Stimulated activated CD4-positive, alpha-beta T cell treated with anti-CD3 and anti-CD28 coated beads, Interleukin-12 subunit alpha, Interleukin-12 subunit beta, amount 100 ng/mL, for 4 hours (primary cell): ENCODE measurements around the gene KIF20A.
"Not testable (repeated sequence)": the region's sequence is repeated elsewhere in the genome, so short reads cannot be mapped to it uniquely, and the experiment has no call there.

Experiments used
- DNase-seq: peaks from one replicate; pipeline ENCODE4 v3.0.0-alpha.2; 2020

Gene KIF20A

DNA sequence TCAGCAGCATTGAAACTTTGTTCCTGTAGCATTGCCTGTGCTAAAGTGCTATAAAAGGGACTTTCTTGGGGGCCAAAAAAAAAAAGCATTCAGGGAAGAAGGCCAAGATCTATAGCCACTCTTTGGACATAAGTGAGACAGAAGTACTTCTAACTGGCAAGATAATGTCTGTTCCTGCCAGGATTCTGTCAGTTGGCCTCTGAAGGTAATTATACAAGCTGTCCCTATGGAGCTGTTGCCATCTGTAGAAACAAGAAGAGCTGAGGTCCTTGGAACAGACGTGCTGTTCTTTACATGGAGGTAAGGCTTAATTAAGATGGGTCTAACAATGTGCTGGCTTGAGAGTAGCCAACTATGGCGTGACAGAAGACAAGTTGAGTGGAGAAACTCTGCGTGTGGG is 9.7 kb downstream of the KIF20A start:
- DNase-seq, result no peak

DNA sequence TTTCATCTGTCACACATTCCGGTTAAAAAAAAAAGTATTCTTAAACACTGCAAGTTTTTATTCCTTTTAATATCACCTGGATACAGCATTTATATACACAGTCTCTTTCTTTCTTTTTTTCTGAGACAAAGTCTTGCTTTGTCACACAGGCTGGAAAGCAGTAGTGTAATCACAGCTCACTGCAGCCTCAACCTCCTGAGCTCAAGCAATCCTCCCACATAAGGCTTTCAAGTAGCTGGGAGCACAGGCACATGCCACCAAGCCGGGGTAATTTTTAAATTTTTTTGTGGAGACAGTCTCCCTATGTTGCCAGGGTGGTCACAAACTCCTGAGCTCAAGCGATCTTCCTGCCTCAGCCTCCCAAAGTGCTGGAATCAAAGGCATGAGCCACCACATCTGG is 13.9 kb downstream of the KIF20A start:
- no peak for DNase-seq

DNA sequence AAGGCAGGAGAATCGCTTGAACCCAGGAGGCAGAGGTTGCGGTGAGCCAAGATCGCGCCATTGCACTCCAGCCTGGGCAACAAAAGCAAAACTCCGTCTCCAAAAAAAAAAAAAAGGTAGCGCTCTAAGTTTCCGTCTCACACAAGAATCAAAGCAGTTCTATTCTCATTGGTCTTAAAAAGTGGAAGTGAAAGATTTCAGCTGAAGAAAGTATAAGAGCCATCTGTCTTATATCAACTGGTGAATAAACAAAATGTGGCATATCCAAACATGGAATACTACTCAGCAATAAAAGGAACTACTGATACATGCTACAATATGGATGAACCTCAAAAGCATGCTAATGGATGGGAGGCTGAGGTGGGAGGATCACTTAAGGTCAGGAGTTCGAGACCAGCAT is 14.9 kb downstream of the KIF20A start:
- not testable (repeated sequence) for DNase-seq

DNA sequence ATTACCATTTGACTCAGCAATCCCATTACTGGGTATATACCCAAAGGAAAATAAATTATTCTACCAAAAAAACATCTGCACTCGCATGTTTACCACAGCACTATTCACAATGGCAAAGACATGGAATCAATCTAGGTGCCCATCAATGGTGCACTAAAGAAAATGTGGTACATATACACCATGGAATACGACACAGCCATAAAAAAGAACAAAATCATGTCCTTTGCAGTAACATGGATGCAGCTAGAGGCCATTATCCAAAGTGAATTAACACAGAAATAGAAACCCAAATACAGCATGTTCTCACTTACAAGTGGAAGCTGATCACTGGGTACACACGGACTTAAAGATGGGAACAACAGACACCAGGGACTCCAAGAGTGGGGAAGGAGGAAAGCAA is 32.1 kb downstream of the KIF20A start:
- no peak for DNase-seq

DNA sequence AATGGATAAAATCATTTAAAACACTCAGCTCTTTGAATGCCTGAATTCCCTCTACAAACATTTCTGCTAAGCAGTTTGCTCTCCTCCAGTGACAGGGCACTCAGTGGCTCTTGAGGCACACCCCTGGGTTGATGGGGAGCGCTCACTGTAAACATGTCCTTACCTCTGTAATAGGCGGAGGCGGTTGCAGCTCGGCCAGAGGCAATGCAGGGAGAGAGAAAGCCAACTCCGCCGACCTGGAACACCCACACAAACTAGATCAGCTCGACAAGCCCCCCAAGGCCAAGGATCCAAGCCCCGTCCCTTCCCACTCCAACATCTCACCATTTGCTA is 33.9 kb downstream of the KIF20A start:
- no peak for DNase-seq

DNA sequence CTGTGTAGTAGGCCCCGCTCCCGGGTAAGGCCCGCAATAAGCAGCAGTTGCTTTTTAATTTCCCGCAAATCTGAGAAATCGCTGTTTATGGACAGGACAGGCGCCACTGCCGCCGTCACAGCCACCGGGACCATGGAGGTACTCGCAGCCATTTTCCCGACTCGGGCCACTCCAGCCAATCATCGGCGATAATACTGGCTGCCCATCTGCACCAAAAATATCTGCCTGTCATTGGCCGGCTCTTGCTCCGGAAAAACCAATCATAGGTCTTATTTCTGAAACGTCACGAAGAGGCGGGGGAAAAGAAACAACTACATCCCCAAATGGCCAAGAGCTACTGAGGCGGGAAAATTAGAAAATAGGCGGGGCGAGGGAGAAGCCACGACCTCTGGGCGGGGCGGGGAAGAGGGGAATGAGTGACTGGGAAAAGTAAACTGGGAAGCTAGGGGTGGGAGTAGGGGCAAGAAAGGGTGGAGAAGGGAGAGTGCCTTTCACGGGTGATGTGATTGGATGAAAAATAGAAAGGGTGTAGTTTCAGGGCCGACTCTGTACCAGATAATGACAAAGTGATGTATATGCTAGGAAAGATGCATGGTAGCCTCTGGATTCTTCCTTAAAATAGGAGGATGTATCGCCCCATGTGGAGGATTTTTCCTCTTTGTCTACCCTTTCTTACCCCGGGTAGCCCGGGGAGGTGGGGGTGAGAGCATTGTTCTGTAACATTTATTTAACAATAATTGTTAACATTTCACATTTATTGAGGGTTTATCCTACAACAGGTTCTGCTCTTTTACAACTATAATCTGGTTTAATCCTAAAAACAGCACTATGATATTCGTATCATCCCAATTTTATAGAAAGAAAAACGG is 34.5 kb downstream of the KIF20A start, which contains the start of gene CDC23:
Gene CDC23, minus strand, starts transcription at position 163 of the 869 bp plus-strand sequence. Its CDS starts 11 bp downstream, at position 152.
- DNase-seq, result peak; percentile 80

DNA sequence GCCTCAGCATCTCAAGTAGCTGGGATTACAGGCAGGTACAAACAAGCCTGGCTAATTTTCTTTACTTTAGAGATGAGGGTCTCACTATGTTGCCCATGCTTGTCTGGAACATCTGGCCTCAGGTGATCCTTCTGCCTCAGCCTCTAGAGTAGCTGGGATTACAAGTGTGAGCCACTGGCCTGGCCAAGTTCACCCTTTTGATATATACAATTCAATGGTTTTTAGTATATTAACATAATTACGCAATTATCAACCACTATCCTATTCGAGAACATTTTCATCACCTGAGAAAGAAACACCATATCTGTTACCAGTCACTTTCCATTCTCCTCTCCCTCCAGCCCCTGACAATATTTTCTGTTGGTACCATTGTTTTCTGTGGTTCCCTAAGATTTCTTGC is 37.9 kb downstream of the KIF20A start:
- no peak for DNase-seq

DNA sequence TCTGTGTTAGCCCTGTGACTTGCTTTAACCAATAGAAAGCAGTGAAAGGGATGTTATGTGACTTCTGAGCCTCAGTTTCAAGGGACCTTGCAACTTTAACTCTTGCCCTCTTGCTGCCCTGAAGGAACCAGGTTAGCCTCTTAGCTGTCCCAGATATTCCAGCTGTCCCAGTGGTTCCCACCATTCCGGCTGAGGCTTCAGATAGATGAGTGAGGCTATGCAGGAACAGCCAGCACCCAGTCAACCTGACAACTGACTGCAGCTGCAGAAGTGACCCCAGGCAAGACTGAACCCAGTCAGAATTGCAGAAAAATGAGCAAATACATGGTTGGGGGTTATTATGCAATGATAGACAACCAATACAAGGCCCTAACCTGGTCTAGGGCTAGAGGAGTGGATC is 44.6 kb downstream of the KIF20A start:
- DNase-seq, result no peak

DNA sequence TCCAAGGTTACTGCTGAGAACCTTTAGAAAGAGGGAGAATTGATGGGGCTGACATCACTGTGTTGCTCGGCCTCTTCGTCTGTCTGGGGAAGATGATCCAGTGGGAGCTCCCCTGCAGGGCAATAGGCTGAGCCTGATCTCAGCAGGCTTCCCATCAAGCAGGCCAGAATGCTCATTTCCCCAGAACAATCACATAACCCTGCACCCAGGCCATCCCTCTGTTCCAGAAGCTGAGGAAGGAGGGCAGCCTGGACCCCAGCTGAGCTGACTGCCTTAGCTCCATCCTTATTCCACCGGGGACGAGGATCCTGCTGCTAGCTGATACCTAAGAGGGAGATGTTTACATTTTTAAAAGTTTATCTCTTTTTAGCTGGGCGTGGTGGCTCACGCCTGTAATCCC is 45.8 kb downstream of the KIF20A start:
- DNase-seq, result no peak

DNA sequence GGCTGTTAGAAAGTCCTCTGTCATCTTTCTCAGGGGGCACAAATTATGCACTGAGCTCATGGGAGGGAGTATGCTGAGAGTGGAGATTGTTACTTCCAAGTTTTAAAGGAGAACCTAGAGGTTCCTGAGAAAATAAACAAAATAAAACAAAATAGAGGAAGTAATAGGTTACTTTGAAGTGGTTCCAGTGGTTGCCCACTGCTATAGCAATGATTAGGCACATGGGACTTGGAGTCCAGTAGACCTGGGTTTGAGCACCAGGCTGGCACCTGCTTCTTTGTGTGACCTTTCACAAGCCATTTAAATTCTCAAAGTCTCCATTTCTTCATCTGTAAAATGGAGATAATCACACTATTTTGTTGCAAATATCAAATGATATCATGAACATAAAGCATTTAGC is 48.0 kb downstream of the KIF20A start:
- no peak for DNase-seq

DNA sequence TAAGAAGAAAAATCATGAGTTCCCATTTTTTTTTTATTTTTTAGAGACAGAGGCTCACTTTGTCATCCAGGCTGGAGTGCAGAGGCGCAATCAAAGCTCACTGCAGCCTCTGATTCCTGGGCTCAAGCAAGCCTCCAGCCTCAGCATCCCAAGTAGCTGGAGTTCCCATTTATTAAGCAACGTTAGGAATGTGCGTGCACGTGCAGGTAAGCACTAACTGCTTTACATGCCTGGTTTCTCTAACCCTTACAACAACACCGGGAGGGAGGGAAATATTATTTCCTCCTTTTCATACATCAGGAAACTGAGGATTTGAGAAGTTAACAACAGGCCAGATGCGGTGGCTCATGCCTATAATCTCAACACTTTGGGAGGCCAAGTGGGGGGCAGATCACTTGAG is 50.5 kb downstream of the KIF20A start:
- DNase-seq, result no peak

DNA sequence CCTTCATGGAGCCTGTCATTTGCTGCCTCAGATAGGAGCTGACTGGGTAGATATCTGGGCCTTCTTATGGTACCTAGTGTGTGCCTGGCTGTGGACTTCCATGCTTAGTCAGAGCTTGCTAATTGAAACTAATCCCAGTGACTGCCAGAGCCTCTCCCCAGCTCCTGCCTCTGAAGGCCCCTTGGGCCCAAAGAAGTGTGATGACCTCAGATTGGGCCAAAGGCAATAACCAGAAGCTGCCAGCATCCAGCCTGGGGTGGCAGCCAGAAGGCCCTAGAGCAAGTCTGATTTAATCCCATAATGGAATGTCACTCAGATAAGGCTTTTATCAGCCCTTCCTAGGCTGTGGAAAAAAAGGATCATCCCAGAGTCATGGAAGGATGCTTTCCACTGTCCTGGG is 51.3 kb downstream of the KIF20A start:
- DNase-seq, result no peak

DNA sequence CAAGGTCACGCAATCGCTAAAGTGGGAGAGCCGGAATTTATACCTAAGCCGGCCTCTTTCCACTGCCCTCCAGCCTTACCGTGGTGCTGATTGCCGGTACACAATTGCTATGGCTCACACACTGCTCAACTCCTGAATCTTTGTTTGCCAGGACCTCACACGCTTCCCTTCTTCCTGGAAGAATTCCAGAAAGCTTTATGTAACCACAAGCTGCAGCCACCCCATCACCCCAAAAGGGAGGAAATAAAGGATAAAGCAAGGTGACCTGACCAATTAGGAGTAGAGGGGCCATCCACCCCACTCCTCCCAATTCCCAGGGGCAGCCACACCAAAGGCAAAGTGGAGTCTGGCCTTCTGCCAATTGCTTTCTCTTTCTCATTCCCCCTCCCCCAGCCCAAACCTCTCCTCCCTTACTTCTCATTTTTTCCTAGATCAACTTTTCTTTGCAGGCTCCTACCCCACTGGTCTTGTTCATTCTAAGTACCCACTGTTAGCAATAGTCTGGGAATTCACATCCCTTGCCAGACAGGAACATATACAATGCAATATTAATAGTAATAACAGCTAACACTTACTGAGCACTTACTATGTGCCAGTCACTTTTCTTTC is 52.2 kb downstream of the KIF20A start:
- DNase-seq, result no peak

DNA sequence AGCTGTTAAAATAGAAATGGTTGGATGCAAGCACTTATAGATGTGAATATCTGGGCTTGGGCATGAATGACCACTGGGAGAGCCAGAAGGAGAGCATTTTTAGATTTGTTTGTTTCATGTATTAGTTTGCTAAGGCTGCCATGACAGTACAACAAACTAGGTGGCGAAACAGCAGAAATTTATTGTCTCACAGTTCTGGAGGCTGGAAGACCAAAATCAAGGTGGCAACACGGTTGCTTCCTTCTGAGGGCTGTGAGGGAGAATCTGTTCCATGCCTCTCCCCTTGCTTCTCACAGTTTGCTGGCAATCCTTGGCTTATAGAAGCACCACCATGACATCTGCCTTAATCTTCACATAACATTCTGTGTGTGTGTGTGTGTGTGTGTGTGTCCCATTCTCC is 54.4 kb downstream of the KIF20A start:
- no peak for DNase-seq

DNA sequence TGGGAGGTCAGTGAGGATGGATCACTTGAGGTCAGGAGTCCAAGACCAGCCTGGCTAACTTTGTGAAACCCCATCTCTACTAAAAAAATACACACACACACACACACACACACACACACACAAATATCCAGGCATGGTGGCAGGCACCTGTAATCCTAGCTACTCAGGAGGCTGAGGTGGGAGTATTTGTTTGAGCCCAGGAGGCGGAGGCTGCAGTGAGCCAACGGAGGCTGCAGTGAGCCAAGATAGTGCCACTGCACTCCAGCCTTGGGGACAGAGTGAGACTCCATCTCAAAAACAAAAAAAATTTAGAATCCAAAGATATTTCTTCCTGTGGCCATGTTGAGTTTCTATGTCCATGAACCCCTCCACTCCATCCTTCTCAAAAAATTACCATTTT is 55.7 kb downstream of the KIF20A start:
- DNase-seq, result no peak
